CMK (cell line): ENCODE measurements around the gene UBASH3B.
A peak's percentile ranks its signal among the peaks of the same experiment; 100 is the strongest.

Source experiments
- DNase-seq: peaks from one replicate; pipeline ENCODE4 v3.0.0-alpha.2; 2010; ENCODE audit warnings: low read depth

Gene UBASH3B

DNA sequence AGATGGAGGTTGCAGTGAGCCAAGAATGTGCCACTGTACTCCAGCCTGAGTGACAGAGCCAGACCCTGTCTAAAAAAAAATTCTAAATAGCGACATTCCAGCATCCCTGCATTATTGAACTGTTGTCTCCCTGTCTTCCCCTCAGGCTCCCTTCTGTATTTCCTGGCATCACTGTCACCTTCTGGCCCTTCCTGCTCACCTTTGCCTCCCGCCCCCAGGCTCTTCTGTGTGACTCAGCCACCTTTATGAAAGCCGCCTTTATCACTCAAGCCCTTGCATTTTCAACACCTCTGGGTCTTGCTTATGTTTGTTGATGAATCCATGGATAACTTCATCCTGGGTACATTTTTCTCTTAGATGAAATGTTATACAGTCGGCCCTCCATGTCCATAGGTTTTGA, 21.1 kb downstream of the UBASH3B start:
- DNase-seq, result no peak

DNA sequence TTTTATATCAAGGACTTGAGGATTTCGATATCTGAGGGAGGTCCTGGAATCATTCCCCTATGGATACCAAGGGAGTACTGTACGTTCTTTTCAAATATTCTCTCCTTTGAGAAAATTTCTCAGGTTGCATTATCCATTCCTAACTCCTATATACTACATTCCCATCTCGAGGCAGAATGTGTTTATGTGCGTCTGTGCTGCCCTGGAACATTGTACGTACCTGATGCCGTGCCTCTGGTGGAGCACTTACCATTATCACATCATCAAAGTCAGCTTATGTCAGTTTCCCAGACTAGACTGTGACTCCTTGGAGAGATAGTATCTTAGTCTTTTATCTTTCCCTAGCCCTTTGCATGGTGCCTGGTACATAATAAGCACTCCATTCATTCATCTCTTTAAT, 21.7 kb downstream of the UBASH3B start:
- no peak for DNase-seq

GRCh38 chr11:122678406-122678805, 22.9 kb downstream of the UBASH3B start:
- DNase-seq, result no peak

DNA sequence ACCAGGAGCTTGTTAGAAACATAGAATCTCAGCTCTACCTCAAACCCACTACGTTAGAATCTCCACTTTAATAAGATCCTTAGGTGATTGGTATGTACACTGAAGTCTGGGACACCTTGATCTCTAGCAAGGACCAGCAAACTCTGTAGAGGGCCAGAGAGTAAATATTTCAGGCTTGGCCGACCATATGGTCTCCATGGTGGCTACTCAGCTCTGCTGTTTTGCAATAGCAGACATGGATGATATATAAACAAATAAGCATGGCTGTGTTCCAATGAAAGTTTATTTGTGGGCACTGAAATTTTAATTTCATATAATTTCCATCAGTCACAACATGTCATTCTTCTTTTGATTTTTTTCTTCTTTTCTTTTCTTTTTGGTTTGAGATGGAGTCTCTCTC, 23.9 kb downstream of the UBASH3B start:
- no peak for DNase-seq

- no peak for DNase-seq
Measured at GRCh38 chr11:122681070-122681469, 25.5 kb downstream of the UBASH3B start.

- no peak for DNase-seq
Measured at GRCh38 chr11:122681735-122682134, 26.2 kb downstream of the UBASH3B start.

DNA sequence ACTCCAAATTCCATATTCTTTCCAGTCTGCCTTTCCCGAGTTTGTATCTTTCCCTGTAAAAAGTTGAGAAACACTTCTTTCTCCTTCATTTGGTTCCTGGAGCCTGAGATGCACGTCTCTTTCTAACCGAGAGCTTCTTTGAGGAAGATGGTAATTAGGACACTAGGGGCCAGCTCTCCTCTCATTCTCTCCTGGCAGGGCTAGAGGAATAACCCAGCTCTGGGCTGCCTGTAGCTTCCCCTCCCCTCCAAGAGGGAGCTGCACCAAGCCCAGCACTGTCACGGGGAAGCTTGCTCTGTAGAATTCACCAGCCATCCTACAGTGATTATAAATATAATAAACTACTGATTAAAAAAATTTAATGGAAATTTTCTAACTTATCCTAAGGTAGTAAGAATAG, 26.9 kb downstream of the UBASH3B start:
- DNase-seq, result no peak

- no peak for DNase-seq
Measured at GRCh38 chr11:122685041-122685440, 29.5 kb downstream of the UBASH3B start.

- DNase-seq, result no peak
Measured at GRCh38 chr11:122686111-122686510, 30.6 kb downstream of the UBASH3B start.

DNA sequence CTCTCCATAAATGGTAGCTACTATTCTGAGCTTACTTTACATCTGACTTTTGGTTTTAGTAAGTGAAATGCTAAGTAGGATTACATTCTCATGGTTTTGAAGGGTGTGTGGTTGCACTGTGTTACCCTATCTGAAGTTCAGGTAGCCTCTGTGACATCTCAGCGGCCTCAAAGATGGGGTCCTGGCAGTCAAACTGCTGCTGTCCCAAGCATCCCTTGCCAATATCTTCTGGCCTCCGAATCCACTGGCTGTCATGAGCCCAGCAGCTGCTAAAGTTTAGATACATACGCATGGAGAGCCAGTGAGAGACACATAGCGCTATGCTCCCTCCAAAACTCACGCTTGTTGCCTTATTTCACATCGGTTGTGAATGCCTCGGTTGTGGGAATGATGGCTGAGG, 34.9 kb downstream of the UBASH3B start:
- no peak for DNase-seq

DNA sequence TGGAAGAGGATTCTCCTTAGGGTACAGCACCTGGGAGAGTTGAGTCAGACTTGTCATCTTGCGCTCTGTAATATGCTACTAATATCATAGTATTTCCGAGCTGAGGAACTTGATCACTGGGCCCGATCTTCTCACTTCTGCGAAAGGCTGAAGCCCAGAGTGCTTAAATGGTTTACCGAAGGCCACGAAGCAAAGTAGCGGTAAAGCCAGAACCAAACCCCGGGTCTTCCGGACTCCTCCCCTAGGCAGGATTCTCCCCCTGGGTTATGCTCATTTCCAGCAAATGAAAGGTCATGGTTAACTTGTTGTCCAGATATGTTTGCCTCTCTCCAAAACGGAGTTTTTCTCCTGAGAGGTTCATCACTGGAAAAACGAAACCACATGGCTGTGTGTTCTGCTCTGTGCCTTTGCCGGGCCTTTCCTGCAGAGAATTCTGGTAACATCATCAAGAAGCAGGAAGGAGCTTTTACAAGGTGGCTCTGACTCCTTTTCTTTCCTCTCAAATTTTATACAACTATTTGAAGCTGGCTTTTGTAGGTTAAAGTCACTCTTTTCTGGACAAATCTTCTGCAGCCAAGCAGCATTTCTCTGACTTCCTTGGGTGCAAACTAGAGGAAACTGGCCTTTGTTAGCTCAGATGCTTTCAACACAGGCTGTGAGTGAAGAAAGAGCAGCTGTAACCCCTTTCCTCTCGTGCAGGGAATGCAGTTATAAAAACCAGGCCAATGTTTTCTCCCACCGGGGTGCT, 35.5 kb downstream of the UBASH3B start:
- no peak for DNase-seq

DNA sequence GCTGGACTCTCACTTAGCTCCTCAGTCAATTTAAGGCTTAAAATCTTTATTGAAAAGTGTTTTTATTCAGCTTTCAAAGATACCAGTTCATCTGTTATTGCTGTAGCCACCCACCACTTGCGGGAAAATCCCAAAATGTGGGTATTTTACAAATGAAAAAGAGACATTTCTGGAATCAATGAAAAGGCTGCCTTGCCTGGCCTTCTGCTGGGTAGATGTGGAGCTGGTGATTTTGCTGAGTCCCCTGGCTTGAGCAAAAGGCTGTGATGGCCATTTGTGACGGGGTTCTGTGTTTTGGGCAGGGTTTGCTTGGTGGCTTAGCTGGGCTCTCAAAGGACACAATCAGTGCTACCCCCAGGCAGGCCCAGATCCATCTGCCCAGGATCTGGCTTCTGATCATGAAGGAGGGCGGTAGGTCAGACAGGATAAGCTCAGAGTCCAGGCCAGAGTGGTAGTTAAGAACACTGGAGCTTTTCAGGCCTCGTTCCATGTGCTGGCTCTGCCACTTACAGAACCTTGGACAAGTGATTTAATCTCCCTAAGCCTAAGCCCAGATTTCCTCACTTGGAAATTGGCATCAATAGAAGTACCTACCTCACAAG, 36.1 kb downstream of the UBASH3B start:
- DNase-seq, result no peak

DNA sequence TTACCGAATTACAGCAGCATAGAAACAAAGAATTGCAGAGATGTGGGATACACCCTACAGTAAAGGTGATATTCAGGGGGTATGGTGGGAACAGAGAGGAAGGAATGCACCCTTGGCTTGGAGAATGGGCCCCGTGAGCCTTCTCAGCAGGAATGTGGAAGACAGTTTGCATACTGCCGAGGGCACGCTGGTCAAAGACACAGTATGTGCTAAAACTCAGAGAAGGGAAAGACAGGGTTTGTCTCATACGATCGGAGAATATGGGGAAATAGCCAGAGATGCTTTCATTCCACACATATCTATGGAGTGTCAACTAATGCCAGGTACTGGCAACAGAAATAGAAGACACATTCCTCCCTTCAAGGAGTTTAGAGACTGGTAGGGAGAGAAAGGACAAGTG, 36.9 kb downstream of the UBASH3B start:
- DNase-seq, result no peak

- peak; percentile 56 for DNase-seq
Measured at GRCh38 chr11:122695076-122695615, 39.6 kb downstream of the UBASH3B start.

- DNase-seq, result no peak
Measured at GRCh38 chr11:122696662-122697061, 41.1 kb downstream of the UBASH3B start.

DNA sequence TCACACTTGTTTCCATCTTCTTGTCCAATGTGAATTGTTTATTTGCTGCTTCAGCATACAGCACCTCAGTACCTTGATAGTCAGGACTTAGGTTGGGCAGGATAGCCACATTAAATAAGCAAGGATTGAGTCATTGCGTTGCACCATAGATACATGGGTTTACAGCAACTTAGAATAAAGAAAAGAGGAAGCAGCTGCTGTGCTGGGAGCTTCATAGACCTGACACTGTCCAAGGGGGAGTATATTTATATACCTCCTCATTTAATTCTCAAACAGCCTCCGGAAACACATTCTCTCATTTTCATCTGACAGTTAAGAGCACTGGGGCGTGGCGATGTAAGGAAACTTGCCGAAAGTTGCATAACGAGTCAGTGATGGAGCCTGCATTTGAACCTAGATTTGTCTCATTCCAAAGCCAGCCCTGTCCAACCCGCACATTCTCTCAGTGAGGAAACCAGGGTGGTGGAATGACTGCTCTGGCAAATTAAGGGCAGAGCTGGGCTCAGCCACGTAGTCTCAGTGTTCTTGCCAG, 42.2 kb downstream of the UBASH3B start:
- DNase-seq, result no peak

- DNase-seq, result no peak
Measured at GRCh38 chr11:122698392-122698791, 42.9 kb downstream of the UBASH3B start.

- DNase-seq, result no peak
Measured at GRCh38 chr11:122700666-122701065, 45.1 kb downstream of the UBASH3B start.

GRCh38 chr11:122701143-122701542, 45.6 kb downstream of the UBASH3B start:
- no peak for DNase-seq

DNA sequence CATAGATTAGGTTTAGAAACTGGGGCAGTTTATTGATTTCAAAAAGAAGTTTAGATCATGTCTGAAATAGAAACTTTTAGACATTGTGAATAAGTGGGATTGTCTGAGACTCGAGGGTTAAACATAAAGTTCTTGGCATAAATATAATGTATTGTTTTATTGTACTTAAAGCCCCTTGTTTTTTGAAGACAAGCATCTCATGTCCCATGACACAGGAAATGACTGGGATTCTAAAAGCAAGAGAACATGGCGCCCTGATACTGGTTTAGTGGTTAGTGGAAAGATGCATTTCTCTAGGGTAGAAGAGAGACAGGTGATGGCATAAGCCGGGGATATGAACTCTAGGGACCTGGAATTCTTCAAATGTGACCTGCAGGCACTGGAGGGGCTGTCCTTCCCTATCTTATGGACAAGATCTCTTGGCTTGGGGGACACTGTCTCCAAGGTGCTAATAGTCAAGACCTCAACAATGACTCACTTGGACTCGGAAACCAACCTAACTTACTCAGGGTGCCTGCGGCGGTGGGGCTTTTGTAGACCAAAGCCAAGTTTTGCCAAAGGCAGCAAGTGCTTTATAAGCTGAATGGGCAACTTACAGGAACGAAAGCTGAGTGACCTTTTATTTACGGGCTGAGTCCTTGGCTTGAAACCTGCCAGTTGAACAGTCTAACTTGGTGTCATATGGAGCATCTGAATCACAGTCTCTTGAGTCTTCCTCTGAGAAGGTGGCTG, 48.2 kb downstream of the UBASH3B start:
- DNase-seq, result no peak

DNA sequence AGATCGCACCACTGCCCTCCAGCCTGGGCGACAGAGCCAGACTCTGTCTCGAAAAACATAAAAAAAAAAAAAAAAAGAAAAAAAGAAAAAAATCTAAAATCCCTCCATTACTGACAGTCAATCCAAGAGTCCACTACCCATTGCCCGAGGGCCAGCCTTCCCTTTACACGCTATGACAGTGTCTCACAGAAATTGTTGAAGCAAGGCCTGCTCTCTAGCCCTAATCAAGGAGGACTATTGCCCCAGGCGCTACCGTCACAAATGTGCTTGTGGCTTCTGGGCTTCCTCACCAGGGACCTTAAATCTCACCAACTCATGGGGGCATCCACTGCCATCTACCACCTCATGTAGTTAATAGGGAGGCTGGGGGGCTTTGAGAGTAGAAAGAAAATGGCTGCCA, 49.9 kb downstream of the UBASH3B start:
- DNase-seq, result no peak

- DNase-seq, result no peak
Measured at GRCh38 chr11:122706291-122707088, 51.0 kb downstream of the UBASH3B start.
